Myometrial cell (primary cell): ENCODE results near the gene SLC25A43. TPM values are rescaled to one million over a fixed set of nuclear protein-coding genes. Genes with fewer than 3 reads are reported as not detected.

ENCODE experiments used
- total RNA-seq: library from RNA; depleted of rRNA; stranded (reverse); fragments of >200 nt; gene quantifications from 2 replicates; pipeline ENCODE4 v1.2.3, GENCODE V29; 2015

The SLC25A43 gene
- total RNA-seq, result 19.3 and 24.5 TPM in 2 replicates

GRCh38 chrX:119398974-119399771 lies at the start of gene SLC25A43:
TSS of gene SLC25A43 (plus strand) at chrX:119399336. CDS start at chrX:119399404, 68 bp downstream.

DNA sequence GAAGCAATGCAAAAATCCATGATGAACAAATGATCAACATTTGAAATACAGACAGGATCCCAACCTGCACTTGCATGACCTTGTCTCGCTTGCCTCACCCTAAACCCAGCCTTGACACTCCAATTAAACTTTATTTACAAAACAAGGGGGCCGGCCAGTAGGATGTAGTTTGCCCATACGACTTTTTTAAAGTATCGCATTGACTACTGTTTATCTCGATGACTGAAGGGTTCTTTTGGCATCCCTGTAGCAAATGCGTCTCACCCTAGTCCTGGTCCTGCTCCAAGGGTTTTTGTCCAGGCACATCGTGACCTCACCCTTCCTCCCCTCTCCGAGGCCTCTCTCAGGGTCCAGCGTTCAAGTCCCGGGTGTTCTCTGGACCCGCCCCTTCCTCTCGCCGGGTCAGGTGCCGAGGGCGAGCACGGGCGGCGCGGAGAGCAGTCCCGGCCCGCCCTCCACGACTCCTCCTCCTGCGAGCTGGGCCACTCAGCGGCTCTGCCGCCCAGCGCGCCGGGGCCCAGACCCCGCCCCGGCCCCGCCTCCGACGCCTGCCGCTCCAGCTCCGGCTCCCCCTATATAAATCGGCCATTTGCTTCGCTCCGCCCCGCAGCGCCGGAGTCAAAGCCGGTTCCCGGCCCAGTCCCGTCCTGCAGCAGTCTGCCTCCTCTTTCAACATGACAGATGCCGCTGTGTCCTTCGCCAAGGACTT lies 68.9 kb downstream of the SLC25A43 start, which contains the start of gene SLC25A5:
Gene SLC25A5, plus strand, starts transcription at position 603 of the 709 bp plus-strand sequence. Its CDS starts 72 bp downstream, at position 675.

Other genes with a start within 250 kb of the SLC25A43 start
- 167 and 172 TPM in 2 replicates for gene PGRMC1, start 163.1 kb upstream of the SLC25A43 start, total RNA-seq
- gene SLC25A5, start 69.1 kb downstream of the SLC25A43 start, total RNA-seq, result 407 and 514 TPM in 2 replicates
- gene STEEP1, start 166.1 kb downstream of the SLC25A43 start, total RNA-seq, result 20.2 and 23.7 TPM in 2 replicates
- gene UBE2A, start 175.2 kb downstream of the SLC25A43 start, total RNA-seq, result 36.3 and 40.1 TPM in 2 replicates
- gene NKRF, start 207.1 kb downstream of the SLC25A43 start, total RNA-seq, result 2.0 and 4.4 TPM in 2 replicates